HepG2 (cell line): ENCODE data around the gene COPS9. TPM values are rescaled to one million over a fixed set of nuclear protein-coding genes. Genes with fewer than 3 reads are reported as not detected.

Experiments used
- ATAC-seq: fragments of 200-7000 bp; cut with Tn5 transposase; 3 replicates; pipeline ENCODE4 v1.9.1; 2020; ENCODE audit warnings: mild to moderate bottlenecking, moderate library complexity
- BruUV-seq: library from RNA; stranded (reverse); fragments of 400-500 nt; replicated peaks from 2 replicates; lab custom pipeline; 2021; lab: Mats Ljungman, UMichigan
- CTCF ChIA-PET: fragments of 300-600 bp; formaldehyde crosslinking; extraction: SDS; loops from one replicate; lab custom pipeline; 2021; ENCODE audit warnings: low total read pairs, inconsistent platforms, low intra/inter-chr PET ratio; lab: Yijun Ruan, JAX
- POLR2A ChIA-PET: fragments of 350-600 bp; sonication (Branson Sonifier 250); formaldehyde crosslinking; loops from one replicate; lab custom pipeline; 2020; ENCODE audit warnings: antibody characterized with exemption, inconsistent platforms; lab: Yijun Ruan, JAX
- DNase-seq: peaks from one replicate; pipeline ENCODE4 v3.0.0-alpha.2; 2015; ENCODE audit warnings: low spot score
- FAIRE-seq: peaks from 3 replicates; lab custom pipeline; 2011; peaks lifted over from hg19 to GRCh38; lab: Jason Lieb, UNC
- H2AFZ ChIP-seq: one replicate; pipeline ENCODE4 v1.6.1; 2011; ENCODE audit warnings: low read length, inconsistent platforms
- H3K27ac ChIP-seq: fragments of 300-600 bp; 3 replicates; pipeline ENCODE4 v1.8.0; 2011; ENCODE audit warnings: mixed run types, mild to moderate bottlenecking, mixed read lengths, low read length, inconsistent platforms; ENCODE audit not compliant: insufficient read depth; ENCODE audit errors: extremely low read length
- H3K27me3 ChIP-seq, 2 experiments: fragments of 200-600 bp in 1 of 2; 2 replicates in 1 of 2; 3 replicates in 1 of 2; pipeline versions ENCODE4 v1.6.0 to v1.8.0; 2011; ENCODE audit warnings: low read length in 2 of 2, mild to moderate bottlenecking in 2 of 2, moderate library complexity in 2 of 2, inconsistent platforms in 1 of 2; ENCODE audit not compliant: insufficient read depth in 2 of 2, control insufficient read depth in 1 of 2
- H3K36me3 ChIP-seq, 2 experiments: fragments of 200-600 bp in 1 of 2; replicated peaks in 1 of 2; 2 replicates in 1 of 2; 3 replicates in 1 of 2; pipeline versions ENCODE4 v1.5.1 to v1.8.0; 2011; ENCODE audit warnings: low read length in 2 of 2, inconsistent platforms in 1 of 2; ENCODE audit not compliant: insufficient read depth in 2 of 2, control insufficient read depth in 1 of 2
- H3K4me1 ChIP-seq: 2 replicates; pipeline ENCODE4 v1.5.1; 2012; ENCODE audit warnings: low read length, inconsistent platforms; ENCODE audit not compliant: insufficient read depth
- H3K4me2 ChIP-seq: 2 replicates; pipeline ENCODE4 v1.6.0; 2011; ENCODE audit warnings: low read depth, low read length, inconsistent platforms
- H3K4me3 ChIP-seq, 3 experiments: fragments of 200-600 bp in 1 of 3; sonication (generic), shearing (Covaris generic) in 1 of 3; replicated peaks in 1 of 3; 2 replicates each; pipeline ENCODE4 v1.5.1; 2011 to 2016; ENCODE audit warnings: low read length in 3 of 3, inconsistent platforms in 2 of 3, low read depth in 2 of 3, mild to moderate bottlenecking in 2 of 3, control low read depth in 1 of 3, mixed read lengths in 1 of 3; ENCODE audit not compliant: insufficient read depth in 1 of 3
- H3K79me2 ChIP-seq: one replicate; pipeline ENCODE4 v1.6.1; 2011; ENCODE audit warnings: low read length, inconsistent platforms; ENCODE audit not compliant: insufficient read depth
- H3K9ac ChIP-seq: 2 replicates; pipeline ENCODE4 v1.6.0; 2011; ENCODE audit warnings: mild to moderate bottlenecking, low read depth, low read length, inconsistent platforms; ENCODE audit not compliant: insufficient read depth
- H3K9me3 ChIP-seq: 2 replicates; pipeline ENCODE4 v1.5.1; 2012; ENCODE audit warnings: mild to moderate bottlenecking, low read length
- H4K20me1 ChIP-seq: 2 replicates; pipeline ENCODE4 v1.6.0; 2011; ENCODE audit warnings: inconsistent platforms, mild to moderate bottlenecking, low read length, moderate library complexity; ENCODE audit not compliant: insufficient read depth
- AHDC1 ChIP-seq: sonication (generic); formaldehyde crosslinking; IDR thresholded peaks from 2 replicates; pipeline ENCODE4 v1.5.1; 2020; ENCODE audit warnings: mild to moderate bottlenecking, missing genetic modification reagents, borderline replicate concordance
- GPN1 ChIP-seq: sonication (generic); formaldehyde crosslinking; IDR thresholded peaks from 2 replicates; pipeline ENCODE4 v1.5.1; 2020; ENCODE audit warnings: missing genetic modification reagents, borderline replicate concordance
- PATZ1 ChIP-seq: sonication (generic); formaldehyde crosslinking; IDR thresholded peaks from 2 replicates; pipeline ENCODE4 v1.4.0; 2020; ENCODE audit warnings: missing genetic modification reagents
- ZHX2 ChIP-seq, 2 experiments: sonication (generic) in 1 of 2; formaldehyde crosslinking in 1 of 2; IDR thresholded peaks; 2 replicates each; pipeline versions ENCODE4 v1.6.1 to v1.9.0; 2014 to 2022; ENCODE audit warnings: antibody characterized with exemption in 1 of 2, borderline replicate concordance in 1 of 2, inconsistent platforms in 1 of 2, low read depth in 1 of 2, missing genetic modification reagents in 1 of 2
- ZNF329 ChIP-seq: sonication (generic); formaldehyde crosslinking; IDR thresholded peaks from 2 replicates; pipeline ENCODE4 v1.9.0; 2021; ENCODE audit warnings: low read depth, mild to moderate bottlenecking, missing genetic modification reagents
- ZNF546 ChIP-seq: sonication (generic); formaldehyde crosslinking; conservative IDR thresholded peaks from 2 replicates; pipeline ENCODE4 v1.8.1; 2023; ENCODE audit warnings: mild to moderate bottlenecking, missing genetic modification reagents
- ZNF563 ChIP-seq: sonication (generic); formaldehyde crosslinking; IDR thresholded peaks from 2 replicates; pipeline ENCODE4 v1.8.0; 2022; ENCODE audit warnings: mild to moderate bottlenecking, moderate library complexity, missing genetic modification reagents
- ZNF580 ChIP-seq: IDR thresholded peaks from 2 replicates; pipeline ENCODE4 v1.6.1; 2016; ENCODE audit warnings: low read depth, borderline replicate concordance
- WGBS: methylation state at CpG from one replicate; pipeline ENCODE4 v1.1.6; 2017; ENCODE audit warnings: low lambda C conversion rate; 5-methylcytosine and 5-hydroxymethylcytosine counted together
- in situ Hi-C: cut with HindIII; loops from 2 replicates; pipeline ENCODE4 v1.10.0; 2017; ENCODE audit warnings: low pct_unique_long_range_greater_than_20kb; ENCODE audit not compliant: extremely low pct_ligation_motif_present
- intact Hi-C: fragments of 100-400 bp; cut with micrococcal nuclease; formaldehyde crosslinking; loops from one replicate; pipeline ENCODE4 v1.10.0; 2022; ENCODE audit not compliant: unreplicated experiment
- polyA plus RNA-seq, 8 experiments: library from polyadenylated mRNA; depleted of rRNA in 3 of 8; stranded (reverse) in 7 of 8; unstranded in 1 of 8; fragments of >200 nt; fragmentation: Illumina TruSeq in 4 of 8; extraction: Trizol in 4 of 8; gene quantifications; 2 replicates each; pipeline versions ENCODE4 v1.2.1 to v1.2.3, GENCODE V29; 2011 to 2016; ENCODE audit warnings: low read depth in 4 of 8, missing spikeins in 1 of 8, mixed read lengths in 1 of 8; ENCODE audit not compliant: insufficient read depth in 1 of 8
- total RNA-seq, 5 experiments: library from RNA; depleted of rRNA; stranded (reverse); fragments of >200 nt; fragmentation: Illumina TruSeq; extraction: Trizol; gene quantifications; 2 replicates each; pipeline ENCODE4 v1.2.3, GENCODE V29; 2016; ENCODE audit warnings: low read depth in 1 of 5

The COPS9 gene
- total and polyA plus RNA-seq, 2 of the 13 experiments (the other 11 are each of a cell fraction or from before 2014, with no cell fraction given), result 180 to 247 TPM

GRCh38 chr2:240170883-240171282 is 34.8 kb upstream of the COPS9 start:
- intact Hi-C loops, result no loop called here
- 5% methylated on average over 3 of the region's 3 CpGs for WGBS
- POLR2A ChIA-PET, result no interaction called here
- TF ChIP-seq GPN1 (CRISPR knock-in tag) (no peak), ZHX2 (IDR thresholded peaks at IDR 0.05; ENCODE audit: low read depth) (no peak), ZHX2 (CRISPR knock-in tag; IDR thresholded peaks at IDR 0.05; ENCODE audit: borderline replicate concordance) (no peak), ZNF546 (CRISPR knock-in tag) (no peak), ZNF563 (no peak), ZNF580 (CRISPR knock-in tag) (no peak), PATZ1 (no peak), ZNF329 (CRISPR knock-in tag) (no peak), AHDC1 (no peak)

More at GRCh38 chr2:240170883-240171282, 34.8 kb upstream of the COPS9 start:
- Histone ChIP-seq H3K79me2 (no peaks in the 10 kb centered on the region), H2AFZ (no peak overlapping the region), H3K9me3 (no peaks in the 10 kb centered on the region), H3K9ac (no peak overlapping the region), H3K4me1 (no peaks in the 10 kb centered on the region), H3K27ac (no peak overlapping the region), H3K27me3 (peaks cover 8 to 83% of the 10 kb centered on the region in 2 experiments; a peak in 4 of 5 replicates), H3K4me2 (no peak overlapping the region), H3K36me3 (no peaks in the 10 kb centered on the region), H3K4me3 (no peak overlapping the region), H4K20me1 (no peaks in the 10 kb centered on the region)
- FAIRE-seq (no peak), ATAC-seq (no peak), DNase-seq (no peak)
- CTCF ChIA-PET, result interaction anchor here (0.6 kb wide), 1 partner anchor 21 kb away, joined by 3 read pairs; no protein-coding TSS in a partner anchor
- BruUV-seq, result no TSS peak
- in situ Hi-C loops, result no loop called here
